A673 (cell line): ENCODE results near the gene ATP8A2. TPM values are rescaled to one million over a fixed set of nuclear protein-coding genes. Genes with fewer than 3 reads are reported as not detected.

Source experiments
- BruUV-seq: library from RNA; stranded (reverse); fragments of 400-500 nt; replicated peaks from 2 replicates; lab custom pipeline; 2021; lab: Mats Ljungman, UMichigan
- CTCF ChIA-PET: fragments of 300-600 bp; sonication (Branson Sonifier 250); formaldehyde crosslinking; loops from one replicate; lab custom pipeline; 2022; ENCODE audit warnings: antibody characterized with exemption; lab: Charles Lee
- POLR2A ChIA-PET: fragments of 300-600 bp; sonication (Branson Sonifier 250); formaldehyde crosslinking; loops from one replicate; lab custom pipeline; 2022; ENCODE audit warnings: antibody characterized with exemption; ENCODE audit not compliant: low non-redundant PET; lab: Charles Lee
- DNase-seq: peaks from one replicate; pipeline ENCODE4 v3.0.0-alpha.2; 2015; ENCODE audit warnings: low spot score
- H3K27ac ChIP-seq: fragments of 200-600 bp; sonication (generic); 2 replicates; pipeline ENCODE4 v1.5.1; 2016; ENCODE audit warnings: mixed run types, low read depth, mild to moderate bottlenecking, mixed read lengths, antibody characterized with exemption, low read length; ENCODE audit not compliant: poor library complexity, severe bottlenecking
- H3K27me3 ChIP-seq: fragments of 200-600 bp; sonication (generic); replicated peaks from 2 replicates; pipeline ENCODE4 v1.6.1; 2017; ENCODE audit warnings: mixed run types, low read depth, mild to moderate bottlenecking, mixed read lengths, antibody characterized with exemption, low read length; ENCODE audit not compliant: insufficient read depth, poor library complexity
- H3K36me3 ChIP-seq: fragments of 200-600 bp; sonication (generic); 2 replicates; pipeline ENCODE4 v1.6.1; 2016; ENCODE audit warnings: mixed run types, mild to moderate bottlenecking, mixed read lengths, antibody characterized with exemption, low read length; ENCODE audit not compliant: insufficient read depth, poor library complexity, severe bottlenecking
- H3K4me1 ChIP-seq: fragments of 200-600 bp; sonication (generic); 2 replicates; pipeline ENCODE4 v1.6.1; 2017; ENCODE audit warnings: mixed run types, mild to moderate bottlenecking, mixed read lengths, antibody characterized with exemption, low read length; ENCODE audit not compliant: insufficient read depth, poor library complexity, severe bottlenecking
- H3K4me3 ChIP-seq: fragments of 200-600 bp; sonication (generic); 2 replicates; pipeline ENCODE4 v1.5.1; 2016; ENCODE audit warnings: low read depth, mixed run types, mild to moderate bottlenecking, mixed read lengths, low read length; ENCODE audit not compliant: poor library complexity, severe bottlenecking
- H3K9me3 ChIP-seq: fragments of 200-600 bp; sonication (generic); 2 replicates; pipeline ENCODE4 v1.6.1; 2016; ENCODE audit warnings: mixed run types, low read depth, mild to moderate bottlenecking, mixed read lengths, antibody characterized with exemption, low read length; ENCODE audit not compliant: poor library complexity, severe bottlenecking
- CTCF ChIP-seq: fragments of 300-800, 200-600 bp; sonication (generic); conservative IDR thresholded peaks from 2 replicates; pipeline ENCODE4 v1.5.1; 2017; ENCODE audit warnings: low read depth, mild to moderate bottlenecking, antibody characterized with exemption, low read length, moderate library complexity, mixed read lengths
- EZH2 ChIP-seq: fragments of 200-600 bp; sonication (generic); IDR thresholded peaks from 2 replicates; pipeline ENCODE4 v1.6.1; 2017; ENCODE audit warnings: borderline replicate concordance, low read depth, mild to moderate bottlenecking, mixed read lengths, antibody characterized with exemption, low read length; ENCODE audit not compliant: poor library complexity, severe bottlenecking
- intact Hi-C: fragments of 100-400 bp; cut with micrococcal nuclease; formaldehyde crosslinking; loops from one replicate; pipeline ENCODE4 v1.10.0; 2022; ENCODE audit not compliant: unreplicated experiment
- total RNA-seq: library from RNA; stranded (reverse); gene quantifications from 2 replicates; pipeline ENCODE4 v1.2.3, GENCODE V29; 2021

ATP8A2 gene
- total RNA-seq, 1 experiment from 2014 or later: 0.92 TPM

- no peaks in the 10 kb centered on the region for H3K27me3 ChIP-seq
- intact Hi-C loops: loop anchor here (5.0 kb wide), 1 partner anchor 237 kb away; no protein-coding TSS in a partner anchor
- ChIA-PET CTCF (interaction anchor here (0.6 kb wide), 1 partner anchor 17 kb away, joined by 3 read pairs; no protein-coding TSS in a partner anchor), POLR2A (no interaction called here)
- TF ChIP-seq CTCF (no peak), EZH2 (no peak)
- no peak for DNase-seq
- H3K4me3 ChIP-seq: no peak overlapping the region
- no peaks in the 10 kb centered on the region for H3K36me3 ChIP-seq
- H3K9me3 ChIP-seq: peaks cover under 1% of the 10 kb centered on the region
- no peak overlapping the region for H3K27ac ChIP-seq
- no TSS peak for BruUV-seq
- H3K4me1 ChIP-seq: peaks cover 32% of the 10 kb centered on the region
These were observed 647.5 kb downstream of the ATP8A2 start for GRCh38 chr13:26019251-26019650.

- CTCF ChIA-PET: no interaction called here
- POLR2A ChIA-PET: no interaction called here
- no peaks in the 10 kb centered on the region for H3K36me3 ChIP-seq
- DNase-seq: peak; percentile 19
- H3K27me3 ChIP-seq: no peaks in the 10 kb centered on the region
- TF ChIP-seq CTCF: no peak
- no peak for TF ChIP-seq EZH2
- peaks cover 27% of the 10 kb centered on the region for H3K4me1 ChIP-seq
- no peaks in the 10 kb centered on the region for H3K9me3 ChIP-seq
- no peak overlapping the region for H3K4me3 ChIP-seq
- H3K27ac ChIP-seq: no peak overlapping the region
- intact Hi-C loops: loop anchor here (5.0 kb wide), 1 partner anchor 238 kb away; no protein-coding TSS in a partner anchor
- no TSS peak for BruUV-seq
These were observed 648.4 kb downstream of the ATP8A2 start for GRCh38 chr13:26019881-26020870.

- Histone ChIP-seq H3K9me3 (no peaks in the 10 kb centered on the region), H3K36me3 (no peaks in the 10 kb centered on the region), H3K27me3 (no peaks in the 10 kb centered on the region), H3K4me3 (no peak overlapping the region), H3K4me1 (peaks cover 21% of the 10 kb centered on the region), H3K27ac (no peak overlapping the region)
- CTCF ChIA-PET: no interaction called here
- TF ChIP-seq EZH2 (no peak), CTCF (no peak)
- no peak for DNase-seq
- POLR2A ChIA-PET: no interaction called here
- intact Hi-C loops: no loop called here
- no TSS peak for BruUV-seq
These were observed 649.1 kb downstream of the ATP8A2 start for GRCh38 chr13:26020891-26021290.
